A549 (cell line): ENCODE measurements around the gene TNS1.

Experiments used
- CHD2 ChIP-seq: fragments of 150-350 bp; IDR thresholded peaks from 2 replicates; pipeline ENCODE4 v1.6.1; 2014; ENCODE audit warnings: low read length; ENCODE audit not compliant: partially characterized antibody
- CTCF ChIP-seq: fragments of >200 bp; sonication (Bioruptor Twin); formaldehyde crosslinking; IDR thresholded peaks from 3 replicates; pipeline ENCODE4 v1.5.1; 2016
- E2F6 ChIP-seq: IDR thresholded peaks from 2 replicates; pipeline ENCODE4 v1.6.1; 2012; ENCODE audit warnings: low read depth, borderline replicate concordance
- EP300 ChIP-seq, 2 experiments: fragments of >200 bp; sonication (Bioruptor Twin); formaldehyde crosslinking; IDR thresholded peaks; 2 replicates in 1 of 2; 3 replicates in 1 of 2; pipeline ENCODE4 v1.6.1; 2016 to 2017
- POLR2AphosphoS2 ChIP-seq: conservative IDR thresholded peaks from 2 replicates; pipeline ENCODE4 v1.6.1; 2012; ENCODE audit warnings: low read length, improper control_type of control experiment, inconsistent platforms
- RAD21 ChIP-seq, 2 experiments: fragments of >200 bp in 1 of 2; sonication (Bioruptor Twin) in 1 of 2; formaldehyde crosslinking in 1 of 2; IDR thresholded peaks in 1 of 2; conservative IDR thresholded peaks in 1 of 2; 2 replicates in 1 of 2; 3 replicates in 1 of 2; pipeline ENCODE4 v1.6.1; 2012 to 2018; ENCODE audit warnings: inconsistent platforms in 1 of 2
- REST ChIP-seq: fragments of 200-600 bp; sonication (generic); IDR thresholded peaks from 2 replicates; pipeline ENCODE4 v1.6.1; 2016; ENCODE audit warnings: antibody characterized with exemption, mild to moderate bottlenecking, moderate library complexity

- no peak for TF ChIP-seq CTCF
- no peak for TF ChIP-seq RAD21 (conservative IDR thresholded peaks at IDR 0.05 in 1 of 2, IDR thresholded peaks at IDR 0.05 in 1 of 2)
- no peak for TF ChIP-seq EP300 (IDR thresholded peaks at IDR 0.05)
- no peak for TF ChIP-seq REST
- no peak for TF ChIP-seq POLR2AphosphoS2
- TF ChIP-seq E2F6: no peak
- TF ChIP-seq CHD2: no peak
Measured at GRCh38 chr2:217808326-217808725, 194.5 kb downstream of the TNS1 start.
